ENCODE data around the gene TERT.

DNA sequence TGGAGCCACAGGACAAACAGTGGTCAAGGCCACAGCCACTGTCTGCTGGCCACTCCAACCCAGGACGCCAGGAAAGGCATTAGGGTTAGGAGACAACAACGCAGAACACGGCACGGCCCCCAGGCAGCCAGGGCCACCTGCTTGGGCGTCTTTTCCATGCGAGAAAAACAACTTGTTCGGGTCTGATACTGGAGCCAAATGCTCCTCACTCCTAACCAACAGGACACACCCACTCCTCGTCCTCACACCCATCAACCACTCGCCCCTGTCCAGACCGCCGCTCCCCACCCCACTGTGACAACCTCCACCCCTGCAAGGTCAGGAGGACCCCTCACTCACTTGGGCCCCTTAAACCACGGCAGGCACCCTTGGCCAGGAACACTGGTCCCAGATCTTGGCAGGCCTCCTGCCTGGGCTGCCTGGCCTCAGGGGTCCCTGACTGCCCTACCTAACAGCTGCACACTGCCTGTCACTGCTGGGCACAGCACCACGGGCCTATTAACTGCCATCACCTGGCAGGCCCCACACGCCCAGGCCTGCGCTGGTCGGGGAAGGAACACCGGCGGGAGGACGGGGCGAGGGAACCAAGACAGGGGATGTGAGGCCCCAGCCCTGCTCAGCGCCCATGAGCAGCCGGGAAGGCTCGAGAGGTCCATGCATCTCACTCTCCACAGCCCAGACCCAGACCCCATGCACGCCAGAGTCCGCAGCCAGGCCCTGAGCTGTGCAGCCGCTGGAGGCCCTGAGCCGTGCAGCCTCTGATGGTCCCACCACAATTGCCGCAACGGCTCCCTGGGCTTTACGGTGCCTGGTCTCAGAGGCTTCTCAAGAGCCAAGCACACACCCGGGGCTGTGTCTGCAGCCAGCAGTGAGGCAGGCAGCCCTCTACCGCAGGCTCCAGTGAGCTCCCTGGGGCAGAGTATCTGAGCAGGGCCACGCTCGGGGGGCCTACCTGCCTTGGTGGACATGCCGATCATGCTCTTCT lies 36.3 kb upstream of the TERT start:
- TF ChIP-seq, protein P1, sequence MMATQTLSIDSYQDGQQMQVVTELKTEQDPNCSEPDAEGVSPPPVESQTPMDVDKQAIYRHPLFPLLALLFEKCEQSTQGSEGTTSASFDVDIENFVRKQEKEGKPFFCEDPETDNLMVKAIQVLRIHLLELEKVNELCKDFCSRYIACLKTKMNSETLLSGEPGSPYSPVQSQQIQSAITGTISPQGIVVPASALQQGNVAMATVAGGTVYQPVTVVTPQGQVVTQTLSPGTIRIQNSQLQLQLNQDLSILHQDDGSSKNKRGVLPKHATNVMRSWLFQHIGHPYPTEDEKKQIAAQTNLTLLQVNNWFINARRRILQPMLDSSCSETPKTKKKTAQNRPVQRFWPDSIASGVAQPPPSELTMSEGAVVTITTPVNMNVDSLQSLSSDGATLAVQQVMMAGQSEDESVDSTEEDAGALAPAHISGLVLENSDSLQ (IDR thresholded peaks at IDR 0.05), result no peak
- TF ChIP-seq ELF4 (IDR thresholded peaks at IDR 0.05) (no peak), FOXA1 (IDR thresholded peaks at IDR 0.05) (no peak), FOXK2 (IDR thresholded peaks at IDR 0.05) (no peak), SP1 (IDR thresholded peaks at IDR 0.05) (no peak)

Measured in HEK293T (cell line).